HFF-Myc (cell line): Measurements from ENCODE around the gene NDUFS8.

Experiments
- DNase-seq: peaks from one replicate; pipeline ENCODE4 v3.0.0-alpha.2; 2011; ENCODE audit warnings: low read depth; ENCODE audit errors: extremely low read depth
- H3K4me3 ChIP-seq: replicated peaks from 2 replicates; pipeline ENCODE4 v1.5.1; 2011; ENCODE audit warnings: low read depth, mild to moderate bottlenecking, control low read depth, low read length
- CTCF ChIP-seq: IDR thresholded peaks from 2 replicates; pipeline ENCODE4 v1.5.1; 2012; ENCODE audit warnings: mild to moderate bottlenecking, low read depth, low read length, control low read depth; ENCODE audit errors: missing control alignments

NDUFS8 gene

DNA sequence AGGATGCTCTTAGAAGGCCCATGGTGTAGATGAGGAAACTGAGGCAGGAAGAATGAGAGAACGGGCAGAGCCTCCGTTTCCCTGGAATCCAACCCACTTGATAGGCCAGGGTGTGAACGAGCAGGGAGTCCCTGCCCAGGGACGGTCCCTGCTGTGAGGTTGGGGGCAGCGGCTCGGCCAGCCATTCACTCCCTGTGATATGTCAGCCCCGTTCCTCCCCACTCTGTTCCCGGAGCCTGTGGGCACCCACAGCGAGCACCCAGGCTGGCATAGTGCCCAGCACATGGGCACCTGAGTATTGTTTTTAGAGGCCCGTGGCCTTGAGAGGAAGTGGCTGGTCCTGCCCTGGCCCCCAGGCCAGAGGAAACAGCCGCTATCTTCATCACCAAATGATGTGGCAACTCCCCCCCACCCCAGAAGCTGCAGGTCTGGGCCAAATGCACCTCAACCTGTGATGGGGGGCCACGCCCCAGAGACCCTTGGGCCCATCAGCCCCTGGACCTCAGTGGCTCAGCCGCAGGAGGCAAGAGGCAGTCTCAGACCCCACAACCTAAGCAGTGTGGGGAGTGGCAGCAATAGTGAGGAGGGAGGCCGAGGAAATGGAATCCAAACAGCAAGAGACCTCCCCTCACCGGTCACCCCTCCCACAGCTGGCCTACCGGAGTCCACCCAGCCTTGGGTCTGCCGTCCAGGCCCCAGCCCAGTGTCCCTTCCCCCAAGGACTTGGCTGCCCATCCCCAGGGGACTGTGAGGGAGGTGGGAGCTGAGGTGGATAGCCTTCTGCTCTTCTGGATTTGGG, 18.2 kb upstream of the NDUFS8 start:
- no peak for DNase-seq
- no peak overlapping the region for H3K4me3 ChIP-seq
- no peak for TF ChIP-seq CTCF

- TF ChIP-seq CTCF, result no peak
- peak; percentile 90 for DNase-seq
- H3K4me3 ChIP-seq, result no peak overlapping the region
Measured at GRCh38 chr11:68012843-68013610, 17.5 kb upstream of the NDUFS8 start.

- no peak overlapping the region for H3K4me3 ChIP-seq
- TF ChIP-seq CTCF, result no peak
- no peak for DNase-seq
Measured at GRCh38 chr11:68013611-68014156, 16.8 kb upstream of the NDUFS8 start.

- no peak for TF ChIP-seq CTCF
- no peak for DNase-seq
- H3K4me3 ChIP-seq, result no peak overlapping the region
Measured at GRCh38 chr11:68014157-68014946, 16.1 kb upstream of the NDUFS8 start.

DNA sequence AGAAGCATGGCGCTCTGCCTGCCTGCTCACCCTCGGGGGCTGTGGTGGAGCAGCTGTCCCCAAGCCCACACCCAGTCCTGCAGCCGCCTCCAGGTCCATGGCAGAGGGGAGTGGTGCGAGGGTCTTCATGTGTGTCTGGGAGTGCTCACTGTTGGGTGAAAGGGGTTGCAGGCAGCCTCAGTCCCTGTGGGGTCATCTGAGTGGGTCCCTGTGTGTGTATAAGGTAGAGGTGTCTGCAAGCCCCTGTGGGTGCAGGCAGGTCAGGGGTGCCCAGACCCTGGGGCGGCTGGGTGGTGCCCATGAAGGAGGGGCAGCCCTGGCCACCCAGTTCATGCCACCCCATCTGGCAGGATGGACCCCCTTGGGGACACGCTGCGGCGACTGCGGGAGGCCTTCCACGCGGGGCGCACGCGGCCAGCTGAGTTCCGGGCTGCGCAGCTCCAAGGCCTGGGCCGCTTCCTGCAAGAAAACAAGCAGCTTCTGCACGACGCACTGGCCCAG, 15.5 kb upstream of the NDUFS8 start:
- H3K4me3 ChIP-seq, result no peak overlapping the region
- TF ChIP-seq CTCF, result no peak
- DNase-seq, result no peak

- TF ChIP-seq CTCF, result no peak
- no peak overlapping the region for H3K4me3 ChIP-seq
- no peak for DNase-seq
Measured at GRCh38 chr11:68015467-68015866, 15.0 kb upstream of the NDUFS8 start.
